Measurements from ENCODE around the gene TMEM271. TPM values are rescaled to one million over a fixed set of nuclear protein-coding genes. Genes with fewer than 3 reads are reported as not detected.
A peak's percentile ranks its signal among the peaks of the same experiment; 100 is the strongest.
"Not testable (repeated sequence)": the region's sequence is repeated elsewhere in the genome, so short reads cannot be mapped to it uniquely, and the experiment has no call there.

TMEM271 gene
- total RNA-seq, 4 donors from 2014 or later, result 0.17 to 3.6 (median 2.1) TPM

GRCh38 chr4:566035-566434 lies 10.1 kb downstream of the TMEM271 start:
- intact Hi-C loops (cut with DNase I; ENCODE audit: low total_unique reads), result no loop called here
- TF ChIP-seq POLR2A (IDR thresholded peaks at IDR 0.05) (no peak), CTCF (IDR thresholded peaks at IDR 0.05) (no peak)
- WGBS, 2 donors, result 90 to 92% methylated on average over 7 of the region's 7 CpGs
- H3K4me3 ChIP-seq (ENCODE audit: low read depth, poor library complexity, severe bottlenecking), result no peak overlapping the region
- no peak for DNase-seq (ENCODE audit: low spot score in 2 of 2)

- H3K4me3 ChIP-seq (ENCODE audit: low read depth, poor library complexity, severe bottlenecking); intact Hi-C loops (cut with DNase I; ENCODE audit: low total_unique reads); DNase-seq (ENCODE audit: low spot score in 2 of 2): not testable (repeated sequence)
- 89 to 91% methylated on average over 1 of the region's 1 CpG for WGBS, 2 donors
These were observed 10.5 kb downstream of the TMEM271 start for GRCh38 chr4:565614-566013.

- WGBS, 2 donors, result 53 to 77% methylated on average over 2 of the region's 2 CpGs
- intact Hi-C loops (cut with DNase I; ENCODE audit: low total_unique reads); H3K4me3 ChIP-seq (ENCODE audit: low read depth, poor library complexity, severe bottlenecking); DNase-seq (ENCODE audit: low spot score in 2 of 2): not testable (repeated sequence)
These were observed 13.6 kb downstream of the TMEM271 start for GRCh38 chr4:562458-562857.

GRCh38 chr4:561426-561825 lies 14.7 kb downstream of the TMEM271 start:
- 56 to 74% methylated on average over 5 of the region's 5 CpGs for WGBS, 2 donors
- H3K4me3 ChIP-seq (ENCODE audit: low read depth, poor library complexity, severe bottlenecking), result no peak overlapping the region
- intact Hi-C loops (cut with DNase I; ENCODE audit: low total_unique reads), result no loop called here
- DNase-seq (ENCODE audit: low spot score in 2 of 2), result no peak
- TF ChIP-seq CTCF (IDR thresholded peaks at IDR 0.05) (no peak), POLR2A (IDR thresholded peaks at IDR 0.05) (no peak)

GRCh38 chr4:560731-561291 lies 15.3 kb downstream of the TMEM271 start:
- H3K4me3 ChIP-seq (ENCODE audit: low read depth, poor library complexity, severe bottlenecking), result no peak overlapping the region
- intact Hi-C loops (cut with DNase I; ENCODE audit: low total_unique reads), result no loop called here
- 45 to 53% methylated on average over 12 of the region's 12 CpGs for WGBS, 2 donors
- DNase-seq (ENCODE audit: low spot score in 2 of 2), result peak in 1 of 2 donors; percentile 78
- TF ChIP-seq POLR2A (IDR thresholded peaks at IDR 0.05) (no peak), CTCF (IDR thresholded peaks at IDR 0.05) (no peak)

- no peak for DNase-seq (ENCODE audit: low spot score in 2 of 2)
- intact Hi-C loops (cut with DNase I; ENCODE audit: low total_unique reads), result no loop called here
- 60 to 76% methylated on average over 9 of the region's 9 CpGs for WGBS, 2 donors
- TF ChIP-seq POLR2A (IDR thresholded peaks at IDR 0.05), result no peak
- TF ChIP-seq CTCF (IDR thresholded peaks at IDR 0.05), result no peak
- no peak overlapping the region for H3K4me3 ChIP-seq (ENCODE audit: low read depth, poor library complexity, severe bottlenecking)
These were observed 16.0 kb downstream of the TMEM271 start for GRCh38 chr4:560061-560460.

GRCh38 chr4:555566-556275 lies 20.4 kb downstream of the TMEM271 start:
- no peak overlapping the region for H3K4me3 ChIP-seq (ENCODE audit: low read depth, poor library complexity, severe bottlenecking)
- intact Hi-C loops (cut with DNase I; ENCODE audit: low total_unique reads), result no loop called here
- 84 to 92% methylated on average over 14 of the region's 14 CpGs for WGBS, 2 donors
- DNase-seq (ENCODE audit: low spot score in 2 of 2), result peak in 1 of 2 donors; percentile 76
- TF ChIP-seq POLR2A (IDR thresholded peaks at IDR 0.05) (no peak), CTCF (IDR thresholded peaks at IDR 0.05) (no peak)

- DNase-seq (ENCODE audit: low spot score in 2 of 2); intact Hi-C loops (cut with DNase I; ENCODE audit: low total_unique reads); H3K4me3 ChIP-seq (ENCODE audit: low read depth, poor library complexity, severe bottlenecking): not testable (repeated sequence)
- WGBS, 2 donors, result 73 to 87% methylated on average over 3 of the region's 3 CpGs
These were observed 21.2 kb downstream of the TMEM271 start for GRCh38 chr4:554793-555320.
